ENCODE results near the gene MTERF4. TPM values are rescaled to one million over a fixed set of nuclear protein-coding genes. Genes with fewer than 3 reads are reported as not detected.

The MTERF4 gene
- 32.6 TPM for total RNA-seq

GRCh38 chr2:241102239-241102803 lies at the start of gene MTERF4:
Gene MTERF4 (minus strand): TSS chr2:241102287. CDS start chr2:241102273, 14 bp downstream.
- FAIRE-seq (no peak), DNase-seq (ENCODE audit: low spot score in 2 of 2) (peak; percentile 83 to 84)

- no peak for FAIRE-seq
- no peak for DNase-seq (ENCODE audit: low spot score in 2 of 2)
These were observed 48.8 kb upstream of the MTERF4 start for GRCh38 chr2:241150660-241151530.

GRCh38 chr2:241149925-241150659 lies 48.0 kb upstream of the MTERF4 start, which contains the start of gene PPP1R7:
Gene PPP1R7 (plus strand): TSS chr2:241150467. CDS start chr2:241150496, 29 bp downstream.
- FAIRE-seq (no peak), DNase-seq (ENCODE audit: low spot score in 2 of 2) (peak; percentile 98 to 99)

- FAIRE-seq (no peak), DNase-seq (ENCODE audit: low spot score in 2 of 2) (no peak)
These were observed 47.5 kb upstream of the MTERF4 start for GRCh38 chr2:241149675-241149924.

- DNase-seq (ENCODE audit: low spot score in 2 of 2) (peak; percentile 94), FAIRE-seq (no peak)
These were observed 47.0 kb upstream of the MTERF4 start, which contains the start of gene PASK for GRCh38 chr2:241148891-241149674. Gene PASK (minus strand): TSS chr2:241149472. CDS start chr2:241143032, 6,440 bp downstream.

- no peak for DNase-seq (ENCODE audit: low spot score in 2 of 2)
- no peak for FAIRE-seq
These were observed 46.2 kb upstream of the MTERF4 start for GRCh38 chr2:241148239-241148638.

GRCh38 chr2:241147336-241147735 lies 45.2 kb upstream of the MTERF4 start:
- no peak for FAIRE-seq
- DNase-seq (ENCODE audit: low spot score in 2 of 2): no peak

GRCh38 chr2:241146286-241146685 lies 44.2 kb upstream of the MTERF4 start:
- DNase-seq (ENCODE audit: low spot score in 2 of 2) (no peak), FAIRE-seq (no peak)

- DNase-seq (ENCODE audit: low spot score in 2 of 2): no peak
- no peak for FAIRE-seq
These were observed 40.5 kb upstream of the MTERF4 start for GRCh38 chr2:241142593-241142992.

- DNase-seq (ENCODE audit: low spot score in 2 of 2): no peak
- FAIRE-seq: no peak
These were observed 40.0 kb upstream of the MTERF4 start for GRCh38 chr2:241142063-241142462.

GRCh38 chr2:241141214-241141770 lies 39.2 kb upstream of the MTERF4 start:
- DNase-seq (ENCODE audit: low spot score in 2 of 2): no peak

GRCh38 chr2:241140445-241140840 lies 38.4 kb upstream of the MTERF4 start:
- DNase-seq (ENCODE audit: low spot score in 2 of 2): no peak
- FAIRE-seq: no peak

More at GRCh38 chr2:241141214-241141770, 39.2 kb upstream of the MTERF4 start:
- no peak for FAIRE-seq

- FAIRE-seq: no peak
- DNase-seq (ENCODE audit: low spot score in 2 of 2): no peak
These were observed 37.7 kb upstream of the MTERF4 start for GRCh38 chr2:241139531-241140444.

- FAIRE-seq (no peak), DNase-seq (ENCODE audit: low spot score in 2 of 2) (no peak)
These were observed 36.4 kb upstream of the MTERF4 start for GRCh38 chr2:241138471-241138870.

GRCh38 chr2:241137276-241138190 lies 35.4 kb upstream of the MTERF4 start:
- DNase-seq (ENCODE audit: low spot score in 2 of 2): no peak

GRCh38 chr2:241136661-241137260 lies 34.7 kb upstream of the MTERF4 start:
- DNase-seq (ENCODE audit: low spot score in 2 of 2) (no peak), FAIRE-seq (no peak)

More at GRCh38 chr2:241137276-241138190, 35.4 kb upstream of the MTERF4 start:
- no peak for FAIRE-seq

GRCh38 chr2:241136191-241136590 lies 34.1 kb upstream of the MTERF4 start:
- DNase-seq (ENCODE audit: low spot score in 2 of 2): no peak
- FAIRE-seq: no peak

GRCh38 chr2:241135737-241136136 lies 33.6 kb upstream of the MTERF4 start:
- DNase-seq (ENCODE audit: low spot score in 2 of 2) (no peak), FAIRE-seq (no peak)
